ENCODE results near the gene AQP12A. TPM values are rescaled to one million over a fixed set of nuclear protein-coding genes. Genes with fewer than 3 reads are reported as not detected.

The AQP12A gene
- total RNA-seq, 1 experiment from 2014 or later, result not detected

GRCh38 chr2:240707043-240707756, 15.5 kb downstream of the AQP12A start:
- Histone ChIP-seq H3K4me3 (ENCODE audit: low read depth in 2 of 2, low read length in 2 of 2) (no peak overlapping the region), H3K9me3 (ENCODE audit: control insufficient read depth, insufficient read depth, low read depth, low read length) (no peaks in the 10 kb centered on the region), H3K27ac (ENCODE audit: low read length) (no peak overlapping the region), H3K27me3 (ENCODE audit: control insufficient read depth, insufficient read depth, low read length) (no peaks in the 10 kb centered on the region), H3K36me3 (ENCODE audit: control insufficient read depth, insufficient read depth, low read length) (no peaks in the 10 kb centered on the region), H3K4me1 (ENCODE audit: control insufficient read depth, insufficient read depth, low read length) (no peaks in the 10 kb centered on the region)
- no peak for ATAC-seq
- intact Hi-C loops (cut with micrococcal nuclease; ENCODE audit: unreplicated experiment) (no loop called here), in situ Hi-C loops (cut with HindIII; ENCODE audit: low pct_unique_long_range_greater_than_20kb, low sequenced_read_pairs) (no loop called here)
- ChIA-PET POLR2A (no interaction called here), CTCF (no interaction called here)
- DNase-seq (ENCODE audit: low read depth, low spot score), result no peak
- no TSS peak for BruUV-seq (replicated peaks)
- TF ChIP-seq REST (IDR thresholded peaks at IDR 0.05; ENCODE audit: insufficient read depth in 1 of 2, low read depth in 2 of 2, low read length in 1 of 2) (no peak), CTCF (IDR thresholded peaks at IDR 0.05) (no peak), TCF7L2 (IDR thresholded peaks at IDR 0.05; ENCODE audit: low read depth, low read length) (no peak), SIN3A (IDR thresholded peaks at IDR 0.05; ENCODE audit: borderline replicate concordance, insufficient read depth, low read depth, low read length) (no peak), POLR2AphosphoS5 (IDR thresholded peaks at IDR 0.05; ENCODE audit: low read depth, low read length) (no peak)

GRCh38 chr2:240707821-240708220, 16.2 kb downstream of the AQP12A start:
- no peak overlapping the region for H3K4me3 ChIP-seq (ENCODE audit: low read depth in 2 of 2, low read length in 2 of 2)
- H3K27me3 ChIP-seq (ENCODE audit: control insufficient read depth, insufficient read depth, low read length), result no peaks in the 10 kb centered on the region
- ATAC-seq (no peak), DNase-seq (ENCODE audit: low read depth, low spot score) (no peak)
- H3K9me3 ChIP-seq (ENCODE audit: control insufficient read depth, insufficient read depth, low read depth, low read length), result no peaks in the 10 kb centered on the region
- H3K27ac ChIP-seq (ENCODE audit: low read length), result no peak overlapping the region
- POLR2A ChIA-PET, result no interaction called here
- no TSS peak for BruUV-seq (replicated peaks)
- intact Hi-C loops (cut with micrococcal nuclease; ENCODE audit: unreplicated experiment) (no loop called here), in situ Hi-C loops (cut with HindIII; ENCODE audit: low pct_unique_long_range_greater_than_20kb, low sequenced_read_pairs) (no loop called here)
- no peaks in the 10 kb centered on the region for H3K4me1 ChIP-seq (ENCODE audit: control insufficient read depth, insufficient read depth, low read length)
- H3K36me3 ChIP-seq (ENCODE audit: control insufficient read depth, insufficient read depth, low read length), result no peaks in the 10 kb centered on the region
- TF ChIP-seq TCF7L2 (IDR thresholded peaks at IDR 0.05; ENCODE audit: low read depth, low read length), result no peak
- TF ChIP-seq SIN3A (IDR thresholded peaks at IDR 0.05; ENCODE audit: borderline replicate concordance, insufficient read depth, low read depth, low read length), result no peak
- TF ChIP-seq POLR2AphosphoS5 (IDR thresholded peaks at IDR 0.05; ENCODE audit: low read depth, low read length), result no peak
- TF ChIP-seq REST (IDR thresholded peaks at IDR 0.05; ENCODE audit: insufficient read depth in 1 of 2, low read depth in 2 of 2, low read length in 1 of 2), result no peak
- no peak for TF ChIP-seq CTCF (IDR thresholded peaks at IDR 0.05)
- CTCF ChIA-PET, result no interaction called here
